ENCODE data around the gene CEP152.

DNA sequence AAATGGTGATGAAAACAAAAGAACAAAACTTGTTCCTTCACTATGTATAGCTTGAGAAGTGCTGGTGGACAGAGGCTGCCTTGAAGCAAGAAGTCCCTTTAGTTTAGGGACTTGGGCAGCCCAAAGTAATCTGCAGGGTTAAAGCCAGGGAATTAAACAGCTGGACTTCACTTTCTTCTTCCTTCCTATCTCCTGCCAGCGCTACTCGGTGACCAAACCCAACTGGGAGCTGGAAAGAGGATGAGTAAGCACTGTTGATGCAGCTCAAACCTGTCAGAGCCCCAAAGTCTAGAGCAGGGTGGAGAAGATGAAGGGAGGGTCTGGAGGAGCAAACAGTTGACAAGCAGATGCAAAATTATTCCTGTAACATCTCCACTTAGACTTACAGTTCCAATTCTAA lies 92.2 kb downstream of the CEP152 start:
- TF ChIP-seq, protein P1, sequence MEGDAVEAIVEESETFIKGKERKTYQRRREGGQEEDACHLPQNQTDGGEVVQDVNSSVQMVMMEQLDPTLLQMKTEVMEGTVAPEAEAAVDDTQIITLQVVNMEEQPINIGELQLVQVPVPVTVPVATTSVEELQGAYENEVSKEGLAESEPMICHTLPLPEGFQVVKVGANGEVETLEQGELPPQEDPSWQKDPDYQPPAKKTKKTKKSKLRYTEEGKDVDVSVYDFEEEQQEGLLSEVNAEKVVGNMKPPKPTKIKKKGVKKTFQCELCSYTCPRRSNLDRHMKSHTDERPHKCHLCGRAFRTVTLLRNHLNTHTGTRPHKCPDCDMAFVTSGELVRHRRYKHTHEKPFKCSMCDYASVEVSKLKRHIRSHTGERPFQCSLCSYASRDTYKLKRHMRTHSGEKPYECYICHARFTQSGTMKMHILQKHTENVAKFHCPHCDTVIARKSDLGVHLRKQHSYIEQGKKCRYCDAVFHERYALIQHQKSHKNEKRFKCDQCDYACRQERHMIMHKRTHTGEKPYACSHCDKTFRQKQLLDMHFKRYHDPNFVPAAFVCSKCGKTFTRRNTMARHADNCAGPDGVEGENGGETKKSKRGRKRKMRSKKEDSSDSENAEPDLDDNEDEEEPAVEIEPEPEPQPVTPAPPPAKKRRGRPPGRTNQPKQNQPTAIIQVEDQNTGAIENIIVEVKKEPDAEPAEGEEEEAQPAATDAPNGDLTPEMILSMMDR (IDR thresholded peaks at IDR 0.05): no peak
- TF ChIP-seq POLR2A (IDR thresholded peaks at IDR 0.05): no peak

All from Peyer's patch (tissue), 4 donors.